Measurements from ENCODE around the gene MAP6D1.

Gene MAP6D1

GRCh38 chr3:183818706-183819624 lies 6.4 kb downstream of the MAP6D1 start:
- H3K4me3 ChIP-seq (IDR thresholded peaks at IDR 0.05; ENCODE audit: insufficient read depth, low read depth, low read length) = no peak overlapping the region
- no peak for TF ChIP-seq CTCF (conservative IDR thresholded peaks at IDR 0.05; ENCODE audit: low read depth, low read length)
- H3K4me2 ChIP-seq = no peak overlapping the region
- H3K36me3 ChIP-seq (ENCODE audit: insufficient read depth) = no peaks in the 10 kb centered on the region; the same call in 1 of the 2 replicates
- H4K20me1 ChIP-seq (ENCODE audit: insufficient read depth) = no peaks in the 10 kb centered on the region
- H3K27ac ChIP-seq = no peak overlapping the region
- H3K79me2 ChIP-seq (ENCODE audit: insufficient read depth, low read depth) = no peaks in the 10 kb centered on the region
- H3K27me3 ChIP-seq (ENCODE audit: insufficient read depth, low read depth) = no peaks in the 10 kb centered on the region
- H3K9ac ChIP-seq = no peak overlapping the region
- H2AFZ ChIP-seq (ENCODE audit: low read depth) = no peak overlapping the region
- H3K4me1 ChIP-seq (ENCODE audit: low read depth, poor library complexity, severe bottlenecking) = no peaks in the 10 kb centered on the region

GRCh38 chr3:183818041-183818620 lies 7.2 kb downstream of the MAP6D1 start:
- Histone ChIP-seq H3K36me3 (ENCODE audit: insufficient read depth) (no peaks in the 10 kb centered on the region; the same call in 1 of the 2 replicates), H3K27me3 (ENCODE audit: insufficient read depth, low read depth) (no peaks in the 10 kb centered on the region), H3K4me2 (no peak overlapping the region), H3K79me2 (ENCODE audit: insufficient read depth, low read depth) (no peaks in the 10 kb centered on the region), H4K20me1 (ENCODE audit: insufficient read depth) (no peaks in the 10 kb centered on the region), H3K4me1 (ENCODE audit: low read depth, poor library complexity, severe bottlenecking) (no peaks in the 10 kb centered on the region), H3K4me3 (IDR thresholded peaks at IDR 0.05; ENCODE audit: insufficient read depth, low read depth, low read length) (no peak overlapping the region), H3K9ac (no peak overlapping the region), H3K27ac (no peak overlapping the region), H2AFZ (ENCODE audit: low read depth) (no peak overlapping the region)
- no peak for TF ChIP-seq CTCF (conservative IDR thresholded peaks at IDR 0.05; ENCODE audit: low read depth, low read length)

- no peaks in the 10 kb centered on the region for H4K20me1 ChIP-seq (ENCODE audit: insufficient read depth)
- H3K9ac ChIP-seq = no peak overlapping the region
- no peak for TF ChIP-seq CTCF (conservative IDR thresholded peaks at IDR 0.05; ENCODE audit: low read depth, low read length)
- no peak overlapping the region for H3K4me3 ChIP-seq (IDR thresholded peaks at IDR 0.05; ENCODE audit: insufficient read depth, low read depth, low read length)
- H3K27ac ChIP-seq = no peak overlapping the region
- no peak overlapping the region for H2AFZ ChIP-seq (ENCODE audit: low read depth)
- H3K27me3 ChIP-seq (ENCODE audit: insufficient read depth, low read depth) = no peaks in the 10 kb centered on the region
- no peaks in the 10 kb centered on the region; the same call in 1 of the 2 replicates for H3K36me3 ChIP-seq (ENCODE audit: insufficient read depth)
- H3K4me1 ChIP-seq (ENCODE audit: low read depth, poor library complexity, severe bottlenecking) = no peaks in the 10 kb centered on the region
- no peaks in the 10 kb centered on the region for H3K79me2 ChIP-seq (ENCODE audit: insufficient read depth, low read depth)
- H3K4me2 ChIP-seq = no peak overlapping the region
Measured at GRCh38 chr3:183817639-183818038, 7.7 kb downstream of the MAP6D1 start.

- Histone ChIP-seq H3K27ac (no peak overlapping the region), H3K9ac (no peak overlapping the region), H3K4me3 (IDR thresholded peaks at IDR 0.05; ENCODE audit: insufficient read depth, low read depth, low read length) (no peak overlapping the region), H3K36me3 (ENCODE audit: insufficient read depth) (no peaks in the 10 kb centered on the region; the same call in 1 of the 2 replicates), H3K27me3 (ENCODE audit: insufficient read depth, low read depth) (no peaks in the 10 kb centered on the region), H3K4me2 (no peak overlapping the region), H3K4me1 (ENCODE audit: low read depth, poor library complexity, severe bottlenecking) (no peaks in the 10 kb centered on the region), H2AFZ (ENCODE audit: low read depth) (no peak overlapping the region), H3K79me2 (ENCODE audit: insufficient read depth, low read depth) (no peaks in the 10 kb centered on the region), H4K20me1 (ENCODE audit: insufficient read depth) (no peaks in the 10 kb centered on the region)
- TF ChIP-seq CTCF (conservative IDR thresholded peaks at IDR 0.05; ENCODE audit: low read depth, low read length) = no peak
Measured at GRCh38 chr3:183816681-183817510, 8.5 kb downstream of the MAP6D1 start.
